ENCODE measurements around the gene SIMC1. TPM values are rescaled to one million over a fixed set of nuclear protein-coding genes. Genes with fewer than 3 reads are reported as not detected.

The SIMC1 gene
- total and polyA plus RNA-seq, 2 donors (not counting 3 experiments of a cell fraction or from before 2014, with no cell fraction given), result 9.0 to 16.2 TPM

- no peak overlapping the region for H2AFZ ChIP-seq (ENCODE audit: low read depth, low read length)
- no peak for FAIRE-seq
- no peak for DNase-seq (ENCODE audit: low read depth, low spot score)
- POLR2A ChIA-PET, result no interaction called here
- dilution Hi-C loops (cut with MboI; ENCODE audit: extremely low pct_ligation_motif_present, low sequenced_read_pairs) (no loop called here), intact Hi-C loops (cut with micrococcal nuclease) (no loop called here)
- no peaks in the 10 kb centered on the region for H3K4me1 ChIP-seq (ENCODE audit: control insufficient read depth, extremely low read depth, insufficient read depth, low read length)
- H3K4me3 ChIP-seq (replicated peaks in 1 of 3; ENCODE audit: insufficient read depth in 1 of 3, low read depth in 1 of 3, low read length in 3 of 3), result no peak overlapping the region
- CTCF ChIA-PET, result no interaction called here
- H3K4me2 ChIP-seq (ENCODE audit: insufficient read depth, low read length), result no peak overlapping the region
- H3K27me3 ChIP-seq (ENCODE audit: control insufficient read depth in 2 of 2, insufficient read depth in 2 of 2, low read length in 2 of 2), result no peaks in the 10 kb centered on the region
- H4K20me1 ChIP-seq (replicated peaks; ENCODE audit: control insufficient read depth, extremely low read depth, insufficient read depth, low read length), result no peaks in the 10 kb centered on the region
- no peak overlapping the region for H3K27ac ChIP-seq (ENCODE audit: insufficient read depth, low read depth, low read length)
- no TSS peak for BruUV-seq (replicated peaks)
- H3K9me3 ChIP-seq (replicated peaks; ENCODE audit: control insufficient read depth, insufficient read depth, low read length), result no peaks in the 10 kb centered on the region
- TF ChIP-seq JUN (IDR thresholded peaks at IDR 0.05; ENCODE audit: borderline replicate concordance, insufficient read depth, insufficient read length, low read depth) (no peak), EZH2 (IDR thresholded peaks at IDR 0.05; ENCODE audit: borderline replicate concordance, low read depth, low read length, severe bottlenecking) (no peak), POLR2AphosphoS5 (IDR thresholded peaks at IDR 0.05; ENCODE audit: insufficient read depth, low read depth, low read length) (no peak), GATA2 (IDR thresholded peaks at IDR 0.05; ENCODE audit: insufficient read depth, insufficient read length, low read depth, low read length) (no peak), MYC (IDR thresholded peaks at IDR 0.05; ENCODE audit: low read depth, low read length) (no peak), FOS (IDR thresholded peaks at IDR 0.05; ENCODE audit: borderline replicate concordance, insufficient read depth, low read length) (no peak), POLR2A (IDR thresholded peaks at IDR 0.05; ENCODE audit: low read depth, low read length) (no peak), CTCF (IDR thresholded peaks at IDR 0.05; ENCODE audit: extremely low read depth in 1 of 2, insufficient read depth in 1 of 2, low read depth in 1 of 2, low read length in 2 of 2) (no peak), MAX (IDR thresholded peaks at IDR 0.05; ENCODE audit: insufficient read depth, insufficient read length) (no peak)
- H3K9ac ChIP-seq (replicated peaks; ENCODE audit: extremely low read depth, insufficient read depth, low read length), result no peak overlapping the region
- peaks cover 7 to 8% of the 10 kb centered on the region in 2 experiments for H3K36me3 ChIP-seq (ENCODE audit: control insufficient read depth in 2 of 2, extremely low read depth in 1 of 2, insufficient read depth in 2 of 2, low read length in 2 of 2)
- no peaks in the 10 kb centered on the region for H3K9me1 ChIP-seq (replicated peaks; ENCODE audit: control insufficient read depth, extremely low read depth, insufficient read depth, low read length)
- H3K79me2 ChIP-seq (ENCODE audit: control insufficient read depth, insufficient read depth, low read length), result no peaks in the 10 kb centered on the region
These were observed 104.7 kb downstream of the SIMC1 start for GRCh38 chr5:176342766-176343458.

Data from endothelial cell of umbilical vein (primary cell).